ENCODE results near the gene TERB1.

TERB1 gene

DNA sequence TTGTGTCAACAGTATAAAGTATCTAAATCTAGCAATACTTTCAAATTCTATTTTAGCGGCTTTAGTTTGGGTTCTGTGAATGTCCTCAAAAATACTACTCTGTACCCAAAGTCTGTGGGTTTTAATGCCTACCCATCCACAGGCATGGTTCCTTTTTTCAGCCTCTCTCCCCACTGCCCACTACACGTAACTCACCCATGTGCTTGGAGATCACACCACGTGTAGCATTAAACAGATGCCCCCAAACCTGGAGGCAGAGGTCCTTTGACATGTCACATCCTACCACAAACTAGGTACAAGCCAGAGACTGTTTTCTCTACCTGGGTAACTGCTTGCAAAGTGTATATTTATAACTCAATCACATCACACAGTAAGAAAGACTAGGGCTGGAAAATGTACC is 55.3 kb downstream of the TERB1 start:
- DNase-seq (ENCODE audit: low read depth in 2 of 2), result no peak

DNA sequence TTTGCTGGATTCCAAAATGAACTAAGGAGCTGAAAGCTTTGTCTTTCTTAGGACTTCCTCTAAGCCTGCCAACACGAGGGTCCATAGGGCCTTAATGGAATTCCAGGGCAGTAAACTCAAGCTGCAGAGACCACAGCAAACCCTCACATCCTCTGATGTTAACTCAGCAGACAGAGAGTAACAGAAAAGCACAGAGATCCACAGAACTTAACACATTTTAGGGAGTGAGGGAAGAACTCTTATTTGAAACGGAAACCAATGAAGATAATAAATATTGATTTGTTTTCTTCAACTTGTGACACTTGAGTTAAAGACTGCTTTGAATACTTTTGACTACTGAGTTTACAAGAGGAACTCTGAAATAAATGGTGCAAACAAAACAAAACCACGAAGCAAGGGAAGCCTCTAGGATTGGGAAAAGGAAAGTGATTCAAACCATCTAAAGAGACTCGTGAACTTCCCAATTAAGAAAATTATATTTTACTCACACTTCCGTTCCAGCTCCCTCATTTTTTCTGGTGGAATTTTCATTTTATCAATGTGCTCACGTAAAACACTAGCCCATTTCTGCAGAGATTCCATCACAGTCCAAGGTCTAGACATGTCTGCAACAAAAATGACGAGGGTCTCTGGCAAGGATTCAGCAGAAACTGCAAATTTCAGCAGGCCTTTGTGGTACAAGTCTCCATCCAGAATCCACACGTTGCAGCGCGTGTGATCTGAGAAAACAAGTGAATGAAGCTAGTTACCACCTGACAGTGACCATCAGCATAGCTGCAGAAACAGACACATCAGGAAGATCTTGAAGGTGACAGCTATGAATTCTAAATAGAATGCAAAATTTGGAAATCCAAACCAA is 59.2 kb downstream of the TERB1 start:
- DNase-seq (ENCODE audit: low read depth in 2 of 2), result no peak

DNA sequence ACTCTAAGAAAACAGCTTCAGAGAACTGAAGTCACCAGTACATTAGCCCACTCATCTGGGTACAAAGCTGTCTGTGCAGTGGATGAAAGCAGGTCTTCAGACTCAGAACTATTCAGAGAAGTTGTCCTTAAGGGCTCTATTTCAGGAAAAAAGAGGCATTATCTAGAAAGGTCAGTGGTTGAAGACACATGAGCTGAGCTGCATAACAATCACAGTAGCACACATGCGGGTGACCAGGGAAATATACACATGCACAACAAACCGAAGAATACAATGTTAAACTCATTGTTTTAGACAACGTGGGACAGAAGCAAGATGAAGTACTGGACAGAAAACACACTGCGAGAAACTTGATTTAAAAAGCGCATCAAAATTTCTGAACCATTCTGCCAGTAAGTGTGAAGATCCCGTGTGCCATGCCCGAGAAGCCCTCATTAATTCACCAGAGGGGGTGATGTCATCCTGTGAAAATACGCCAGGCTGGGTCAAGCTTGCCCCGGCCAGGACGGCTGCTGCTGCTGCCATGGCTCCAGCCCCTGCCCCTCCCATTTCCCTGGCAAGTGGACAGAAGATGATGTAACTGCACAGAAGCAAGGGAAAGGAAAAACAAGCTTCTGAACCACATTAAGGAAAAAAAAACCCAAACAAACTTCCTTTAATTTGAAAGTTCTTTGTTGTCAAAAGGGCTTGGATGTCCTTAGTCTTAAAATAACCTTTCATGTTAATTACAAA is 60.0 kb downstream of the TERB1 start:
- no peak for DNase-seq (ENCODE audit: low read depth in 2 of 2)

DNA sequence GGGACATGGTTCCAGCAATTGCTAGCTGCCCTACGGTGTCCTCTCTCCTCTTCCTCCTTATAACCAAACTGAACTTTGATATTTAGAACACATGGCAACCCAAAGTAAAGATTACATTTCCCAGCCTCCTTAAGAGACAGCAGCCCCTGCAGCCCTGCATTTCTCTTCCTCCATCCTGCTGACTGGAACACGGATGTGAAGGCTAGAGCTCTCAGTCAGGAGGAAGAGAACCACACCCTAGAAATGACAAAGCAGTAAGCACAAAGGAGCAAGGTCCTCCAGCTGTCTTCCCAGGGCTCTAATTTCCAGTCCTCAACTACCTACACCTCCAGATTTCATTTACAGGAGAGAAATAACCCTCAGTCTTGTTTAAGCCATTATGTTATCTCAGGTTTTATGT is 60.9 kb downstream of the TERB1 start:
- no peak for DNase-seq (ENCODE audit: low read depth in 2 of 2)

DNA sequence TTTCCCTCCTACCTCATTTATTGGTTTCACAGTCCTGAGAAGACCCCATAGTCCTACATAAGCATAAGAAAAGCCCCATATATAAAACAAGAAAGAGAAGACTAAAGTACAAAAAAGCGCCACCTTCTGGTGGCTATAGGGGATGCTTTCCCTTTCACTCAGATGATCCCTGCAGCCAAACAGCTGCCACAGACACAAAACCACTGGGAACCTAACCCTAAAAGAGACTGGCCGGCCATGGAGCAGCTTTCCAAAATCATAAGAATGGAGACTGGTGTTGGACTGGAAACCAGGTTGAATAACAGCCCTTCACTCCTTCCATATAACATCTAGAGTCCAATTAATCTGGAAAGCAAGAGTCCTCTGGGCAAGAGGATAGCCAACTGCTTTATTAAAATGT is 61.4 kb downstream of the TERB1 start:
- DNase-seq (ENCODE audit: low read depth in 2 of 2), result no peak

DNA sequence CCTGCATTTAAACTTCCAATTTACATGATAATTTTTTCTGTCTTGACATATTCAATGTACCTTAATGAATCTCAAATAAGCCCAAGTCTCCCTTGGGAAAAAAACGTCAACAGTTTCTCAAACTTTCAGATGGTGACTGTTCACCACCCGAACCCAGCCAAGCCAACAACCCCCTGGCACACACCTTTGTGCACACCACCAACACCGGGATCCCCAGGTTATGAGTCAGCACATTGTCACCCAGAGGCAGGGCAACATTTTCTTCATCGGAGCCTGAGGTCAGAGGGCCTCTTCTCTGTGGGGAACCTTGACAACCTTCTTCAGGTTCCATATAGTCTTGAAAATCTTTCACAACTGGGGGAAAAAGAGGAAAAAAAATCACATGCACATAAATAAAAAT is 65.5 kb downstream of the TERB1 start:
- no peak for DNase-seq (ENCODE audit: low read depth in 2 of 2)

DNA sequence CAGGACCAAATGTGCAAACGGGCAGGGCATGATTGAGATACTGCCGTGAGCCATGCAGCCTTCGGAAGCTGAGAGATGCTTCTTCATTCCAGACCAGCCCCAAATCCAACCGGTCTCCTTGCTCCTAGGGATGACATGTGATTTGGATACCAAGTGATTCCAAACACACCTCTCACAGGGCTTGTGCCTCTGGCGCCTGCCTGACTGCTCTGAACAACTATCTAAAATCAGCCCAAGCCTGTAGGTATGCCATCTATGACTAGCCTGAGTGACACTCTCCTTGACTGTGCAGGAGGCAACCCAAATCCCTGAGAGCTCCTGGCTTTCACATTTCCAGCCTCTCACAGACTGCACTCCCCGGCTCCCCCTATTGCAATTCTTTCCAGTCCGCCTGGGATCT is 70.3 kb downstream of the TERB1 start:
- no peak for DNase-seq (ENCODE audit: low read depth in 2 of 2)

DNA sequence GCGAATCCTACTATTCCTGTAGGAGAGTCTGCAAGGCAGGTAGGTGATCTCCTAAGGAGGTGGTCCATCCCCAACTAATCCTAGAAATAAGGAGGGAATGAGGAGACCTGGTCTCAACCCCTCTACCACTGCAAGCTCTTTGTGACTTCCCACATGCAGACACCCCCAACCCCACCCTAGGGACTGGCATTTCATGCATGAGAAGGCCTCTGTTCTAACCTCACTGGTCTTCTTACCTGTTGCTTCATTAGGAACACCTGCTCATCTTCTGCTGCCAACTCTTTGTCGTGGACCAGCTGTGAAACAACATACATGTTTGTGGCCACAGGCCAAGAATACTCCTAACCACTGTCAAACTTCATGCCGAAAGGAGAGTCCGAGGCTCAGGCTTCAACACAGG is 72.6 kb downstream of the TERB1 start:
- DNase-seq (ENCODE audit: low read depth in 2 of 2), result no peak

DNA sequence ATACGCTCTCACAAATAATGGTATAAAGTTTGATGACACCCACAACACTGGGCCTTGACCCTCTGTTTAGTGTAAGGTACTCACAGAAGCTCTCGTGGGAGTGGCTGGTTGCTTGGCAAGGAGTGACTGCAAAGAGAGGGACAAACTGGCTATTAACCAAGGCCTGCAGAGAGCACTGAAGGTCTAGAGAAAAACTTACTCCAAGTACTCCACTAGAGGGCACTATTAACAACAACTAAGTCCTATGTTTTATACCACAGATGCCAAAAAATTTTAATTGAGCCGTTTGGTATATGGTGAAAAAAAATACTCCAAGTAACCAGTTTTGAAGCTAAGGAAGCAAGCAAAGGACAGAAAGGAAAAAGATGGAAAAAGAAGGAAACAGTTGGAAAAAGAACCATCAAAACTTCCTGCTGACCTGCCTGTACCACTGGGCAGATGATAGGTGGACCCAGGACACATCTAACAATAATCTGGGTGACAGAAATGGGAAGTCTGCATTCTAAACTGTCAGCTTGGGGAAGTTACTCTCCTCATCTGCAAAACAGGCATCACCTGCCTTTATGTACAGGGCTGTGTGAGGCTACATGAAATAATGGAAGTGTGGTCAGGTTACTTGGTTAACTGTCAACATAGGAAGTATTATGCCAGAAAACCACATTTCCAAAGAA is 73.1 kb downstream of the TERB1 start:
- DNase-seq (ENCODE audit: low read depth in 2 of 2), result no peak

DNA sequence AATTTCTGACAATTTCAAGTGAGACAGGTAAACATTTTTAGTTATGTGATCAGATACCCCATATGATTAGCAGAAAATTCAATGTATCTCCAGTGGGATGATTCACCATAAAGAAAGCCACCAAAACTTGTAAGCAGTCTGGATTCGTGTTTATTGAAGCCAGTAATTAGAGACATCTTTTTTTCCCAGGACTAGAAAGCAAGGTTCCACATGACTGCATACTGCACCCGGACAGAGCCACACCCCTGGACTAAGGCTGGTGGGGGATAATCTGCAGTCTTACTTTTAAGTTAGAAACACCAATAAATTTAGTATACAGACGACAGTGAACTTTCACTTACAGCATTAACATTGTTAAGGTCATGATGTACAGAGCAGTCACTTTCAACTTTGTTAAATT is 80.6 kb downstream of the TERB1 start:
- no peak for DNase-seq (ENCODE audit: low read depth in 2 of 2)

DNA sequence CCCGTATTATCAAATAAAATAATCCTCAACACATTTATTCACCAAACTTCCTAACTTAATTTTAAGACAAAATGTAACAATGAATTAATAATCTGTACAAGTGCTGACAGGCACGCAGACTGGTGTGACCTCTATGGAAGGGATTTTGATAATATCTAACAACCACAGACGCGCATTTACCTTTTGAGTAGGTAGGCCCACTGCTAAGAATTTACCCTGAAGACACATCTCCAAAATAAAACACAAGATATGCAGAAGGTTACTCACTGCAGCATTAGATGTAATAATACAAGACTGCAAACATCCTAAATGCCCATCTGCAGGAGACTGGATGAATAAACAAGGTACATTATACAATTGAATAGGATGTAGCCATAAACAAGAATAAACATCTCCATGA is 82.1 kb downstream of the TERB1 start:
- DNase-seq (ENCODE audit: low read depth in 2 of 2), result no peak

DNA sequence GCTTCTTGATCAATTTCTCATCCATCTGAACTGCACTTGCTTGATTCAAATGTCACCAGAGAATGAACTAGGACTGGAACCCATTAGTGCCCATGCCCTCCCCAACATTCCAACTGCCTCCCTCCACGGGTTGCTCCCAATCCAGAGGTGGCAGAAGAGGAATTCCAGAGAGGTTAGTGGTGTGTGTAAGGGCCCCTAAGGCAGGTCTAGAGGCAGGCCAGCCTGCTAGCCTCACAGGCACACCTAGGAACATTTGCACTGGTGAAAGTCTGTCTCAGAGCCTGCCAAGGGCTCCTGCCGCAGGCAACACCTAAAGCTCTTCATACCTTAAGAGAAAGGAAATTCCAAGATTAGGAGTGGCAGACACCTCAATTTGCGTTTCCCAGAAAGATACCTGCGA is 83.6 kb downstream of the TERB1 start:
- no peak for DNase-seq (ENCODE audit: low read depth in 2 of 2)

DNA sequence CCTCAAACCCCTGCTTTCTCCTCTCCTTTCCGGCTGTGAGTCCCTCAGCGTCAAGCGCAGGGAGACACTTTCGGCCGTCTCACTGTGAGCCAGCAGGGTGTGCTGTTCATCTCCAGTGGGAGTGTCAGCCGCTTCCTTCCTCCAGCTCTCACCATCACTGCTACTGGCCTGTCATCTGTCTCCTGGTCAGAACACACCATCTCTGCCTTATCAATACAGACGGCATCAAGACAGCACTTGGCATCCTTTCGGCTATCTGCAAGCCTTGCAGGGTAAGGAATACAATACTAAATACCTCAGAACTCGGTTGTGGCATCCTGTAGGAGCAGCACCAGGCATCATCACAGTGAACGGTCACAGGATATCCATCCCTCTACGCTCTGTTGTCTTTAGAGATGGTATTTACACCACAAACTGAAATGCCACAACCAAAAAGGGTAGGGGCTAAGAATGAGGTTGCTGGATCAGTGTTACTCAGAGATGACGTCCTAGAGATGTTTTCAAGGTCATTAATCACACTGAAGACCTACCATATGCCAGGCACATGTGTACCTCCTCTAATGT is 84.2 kb downstream of the TERB1 start:
- DNase-seq (ENCODE audit: low read depth in 2 of 2), result no peak

DNA sequence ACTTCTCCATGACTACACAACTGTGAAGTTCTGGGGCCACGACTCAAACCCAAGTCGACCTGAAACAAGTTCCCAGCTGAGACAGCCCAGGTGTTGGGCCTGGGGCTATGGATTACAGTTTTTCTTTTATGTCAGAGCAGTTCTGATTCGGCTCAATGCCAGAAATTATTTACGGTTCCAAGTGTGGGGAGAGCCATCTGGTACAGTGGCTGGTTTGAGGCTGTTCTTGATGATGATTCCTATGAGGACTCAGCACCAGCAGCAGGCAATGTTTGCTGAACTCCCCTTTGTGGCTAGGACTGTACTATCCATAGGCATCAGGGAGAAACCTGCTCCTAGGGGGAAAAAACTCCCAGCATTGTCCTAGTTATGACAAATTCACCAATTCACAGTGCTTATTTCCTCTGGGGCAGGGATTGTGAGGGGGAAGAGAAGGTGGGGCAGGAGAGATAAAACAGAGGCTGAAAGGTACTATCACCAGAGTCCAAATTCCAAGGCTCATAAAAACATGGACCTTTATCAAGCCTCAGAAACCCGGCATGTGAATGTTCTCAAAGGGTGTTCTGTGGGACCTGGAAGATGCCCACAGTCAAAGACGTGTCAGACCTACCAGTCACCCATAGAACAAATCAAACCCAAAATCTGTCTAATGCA is 86.6 kb downstream of the TERB1 start:
- DNase-seq (ENCODE audit: low read depth in 2 of 2), result no peak

DNA sequence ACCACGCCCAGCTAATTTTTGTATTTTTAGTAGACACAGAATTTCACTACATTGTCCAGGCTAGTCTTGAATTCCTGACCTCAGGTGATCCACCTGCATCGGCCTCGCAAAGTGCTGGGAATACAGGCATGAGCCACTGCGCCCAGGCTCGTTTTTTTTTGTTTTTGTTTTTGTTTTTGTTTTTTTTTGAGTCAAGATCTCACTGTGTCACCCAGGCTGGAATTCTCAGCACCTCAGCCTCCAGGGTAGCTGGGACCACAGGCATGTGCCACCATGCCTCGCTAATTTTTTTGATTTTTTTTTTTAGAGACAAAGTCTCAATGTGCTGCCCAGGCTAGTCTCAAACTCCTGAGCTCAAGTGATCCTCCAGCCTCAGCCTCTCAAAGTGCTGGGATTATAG is 87.3 kb downstream of the TERB1 start:
- no peak for DNase-seq (ENCODE audit: low read depth in 2 of 2)

DNA sequence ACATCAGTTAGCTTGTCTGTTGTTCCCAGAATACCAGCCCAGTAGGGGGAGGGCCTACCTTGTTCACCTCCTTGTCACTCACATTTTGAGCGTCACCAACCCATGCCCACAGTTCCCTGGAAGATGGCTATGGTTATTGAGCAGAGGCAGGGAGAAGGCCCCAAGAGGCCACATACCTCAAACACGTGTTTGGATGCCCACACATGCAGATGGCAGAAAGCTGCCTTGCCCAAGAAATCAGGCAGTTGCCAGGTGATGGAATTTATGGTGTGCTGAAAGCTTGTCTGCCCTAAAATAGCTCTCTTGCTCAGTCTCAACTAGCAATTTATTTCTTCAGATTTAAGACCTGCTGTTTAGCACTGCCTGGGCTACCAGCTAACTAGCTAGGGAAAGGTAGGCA is 88.3 kb downstream of the TERB1 start:
- DNase-seq (ENCODE audit: low read depth in 2 of 2), result no peak

DNA sequence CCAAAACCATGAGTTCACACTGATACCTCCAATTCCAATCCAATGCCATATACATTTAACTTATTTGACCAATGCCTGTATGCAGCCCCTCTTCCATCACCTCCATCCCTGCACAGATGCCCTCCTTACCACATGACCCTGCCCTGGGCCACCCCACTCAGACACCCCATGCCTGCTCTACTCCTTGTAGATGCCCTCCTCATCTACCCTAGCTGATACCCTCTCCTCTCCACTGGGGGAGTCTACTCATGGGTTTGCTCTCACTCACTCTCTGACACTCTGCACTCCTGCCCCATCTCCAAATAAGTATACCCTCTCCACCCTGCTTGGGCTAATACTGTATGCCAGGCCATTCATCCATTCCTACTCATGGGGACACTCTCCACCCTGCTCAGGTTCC is 88.9 kb downstream of the TERB1 start:
- no peak for DNase-seq (ENCODE audit: low read depth in 2 of 2)

DNA sequence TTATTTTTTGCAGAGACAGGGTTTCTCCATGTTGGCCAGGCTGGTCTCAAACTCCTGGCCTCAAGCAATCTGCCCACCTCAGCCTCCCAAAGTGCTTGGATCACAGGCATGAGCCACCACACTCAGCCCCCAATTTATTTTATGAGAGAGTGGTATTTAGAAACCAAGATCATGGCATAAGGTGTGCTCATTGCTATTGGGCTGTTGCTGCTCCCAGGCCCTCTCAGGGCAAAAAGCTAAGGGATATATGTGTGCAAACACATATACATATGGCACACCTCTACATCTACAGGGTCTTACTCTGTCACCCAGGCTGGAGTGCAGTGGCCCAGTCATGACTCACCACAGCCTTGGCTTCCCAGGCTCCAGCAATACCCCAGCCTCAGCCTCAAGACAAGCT is 89.8 kb downstream of the TERB1 start:
- no peak for DNase-seq (ENCODE audit: low read depth in 2 of 2)

DNA sequence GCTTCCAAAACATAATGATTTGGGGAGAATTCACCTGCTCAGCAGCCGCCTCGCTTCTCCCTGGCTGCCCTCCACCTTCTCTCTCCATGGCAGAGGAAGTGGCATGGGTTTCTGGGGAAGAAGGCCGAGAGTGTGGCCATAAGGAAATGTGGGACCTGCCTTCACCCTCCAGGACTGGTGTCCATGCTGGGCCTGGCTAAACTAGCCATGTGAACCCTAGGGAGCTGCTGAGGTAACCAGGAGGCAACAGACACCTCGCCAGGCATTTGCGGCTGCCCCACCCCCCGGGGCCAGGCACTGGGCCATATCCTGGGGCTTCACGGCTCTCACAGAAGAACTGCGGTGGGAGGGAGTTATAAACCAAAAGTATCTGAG is 94.9 kb downstream of the TERB1 start:
- DNase-seq (ENCODE audit: low read depth in 2 of 2), result no peak

DNA sequence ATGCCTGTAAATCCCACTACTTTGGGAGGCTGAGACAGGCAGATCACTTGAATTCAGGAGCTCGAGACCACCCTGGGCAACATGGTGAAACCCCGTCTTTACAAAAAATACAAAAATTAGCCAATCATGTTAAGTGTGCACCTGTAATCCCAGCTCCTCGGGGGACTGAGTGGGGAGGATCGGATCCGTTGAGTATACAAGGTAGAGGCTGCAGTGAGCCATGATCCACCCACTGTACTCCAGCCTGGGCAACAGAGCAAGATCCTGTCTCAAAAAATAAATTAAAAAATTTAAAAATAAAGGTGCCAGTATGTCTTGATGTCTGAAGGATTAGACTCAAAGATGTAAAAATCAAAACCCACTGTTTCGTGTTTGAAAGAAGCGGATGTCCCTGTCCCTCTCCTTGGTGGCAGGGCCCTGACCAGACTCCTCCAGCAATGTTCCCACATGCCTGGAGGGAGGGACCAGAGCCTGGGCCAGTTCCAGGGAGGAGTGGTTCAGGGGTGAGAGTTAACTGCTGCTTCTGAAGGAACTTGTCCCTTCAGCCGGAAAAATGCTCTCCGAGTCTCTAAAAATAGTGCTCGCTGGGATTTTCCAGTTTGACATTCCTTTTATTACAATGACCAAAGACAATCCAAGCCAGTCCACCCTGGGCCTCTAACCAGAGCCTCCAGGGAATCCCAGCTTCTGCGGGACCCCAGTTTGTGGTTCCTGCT is 95.4 kb downstream of the TERB1 start:
- no peak for DNase-seq (ENCODE audit: low read depth in 2 of 2)

Data from stimulated activated CD8-positive, alpha-beta memory T cell treated with anti-CD3 and anti-CD28 coated beads, Interleukin-7, amount 100 ng/mL, for 1 hour (primary cell).